ENCODE results near the gene SF3B2.
"Not testable (repeated sequence)": the region's sequence is repeated elsewhere in the genome, so short reads cannot be mapped to it uniquely, and the experiment has no call there.

Gene SF3B2

GRCh38 chr11:66017321-66017720, 34.8 kb upstream of the SF3B2 start:
- no peak for DNase-seq (ENCODE audit: low read depth)
- TF ChIP-seq, protein P1, sequence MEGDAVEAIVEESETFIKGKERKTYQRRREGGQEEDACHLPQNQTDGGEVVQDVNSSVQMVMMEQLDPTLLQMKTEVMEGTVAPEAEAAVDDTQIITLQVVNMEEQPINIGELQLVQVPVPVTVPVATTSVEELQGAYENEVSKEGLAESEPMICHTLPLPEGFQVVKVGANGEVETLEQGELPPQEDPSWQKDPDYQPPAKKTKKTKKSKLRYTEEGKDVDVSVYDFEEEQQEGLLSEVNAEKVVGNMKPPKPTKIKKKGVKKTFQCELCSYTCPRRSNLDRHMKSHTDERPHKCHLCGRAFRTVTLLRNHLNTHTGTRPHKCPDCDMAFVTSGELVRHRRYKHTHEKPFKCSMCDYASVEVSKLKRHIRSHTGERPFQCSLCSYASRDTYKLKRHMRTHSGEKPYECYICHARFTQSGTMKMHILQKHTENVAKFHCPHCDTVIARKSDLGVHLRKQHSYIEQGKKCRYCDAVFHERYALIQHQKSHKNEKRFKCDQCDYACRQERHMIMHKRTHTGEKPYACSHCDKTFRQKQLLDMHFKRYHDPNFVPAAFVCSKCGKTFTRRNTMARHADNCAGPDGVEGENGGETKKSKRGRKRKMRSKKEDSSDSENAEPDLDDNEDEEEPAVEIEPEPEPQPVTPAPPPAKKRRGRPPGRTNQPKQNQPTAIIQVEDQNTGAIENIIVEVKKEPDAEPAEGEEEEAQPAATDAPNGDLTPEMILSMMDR (IDR thresholded peaks at IDR 0.05; ENCODE audit: low read depth, low read length, missing control alignments) = no peak
- H3K4me3 ChIP-seq (ENCODE audit: low read depth, low read length) = no peak overlapping the region

DNA sequence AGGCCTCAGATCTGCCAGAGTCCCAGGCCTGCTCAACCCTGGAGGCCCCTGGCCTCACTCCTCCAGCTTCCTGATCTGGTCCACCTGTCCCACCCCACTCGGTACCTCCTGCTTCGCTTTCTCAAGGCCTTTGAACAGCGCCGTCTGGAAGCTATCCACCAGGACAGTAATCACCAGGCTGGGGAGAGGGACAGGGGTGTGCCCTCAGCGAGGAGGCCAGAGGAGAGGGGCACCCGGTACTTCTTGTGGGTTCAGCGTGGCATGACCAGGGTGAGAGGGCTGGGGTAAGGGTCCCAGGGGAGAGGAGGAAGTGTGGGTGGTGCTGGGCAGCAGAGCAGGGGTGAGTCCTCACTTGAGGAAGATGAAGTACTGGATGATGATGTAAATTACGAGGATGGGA, 32.0 kb upstream of the SF3B2 start:
- TF ChIP-seq, protein P1 (IDR thresholded peaks at IDR 0.05; ENCODE audit: low read depth, low read length, missing control alignments) = no peak
- no peak overlapping the region for H3K4me3 ChIP-seq (ENCODE audit: low read depth, low read length)
- DNase-seq (ENCODE audit: low read depth) = no peak

- DNase-seq (ENCODE audit: low read depth) = no peak
- H3K4me3 ChIP-seq (ENCODE audit: low read depth, low read length) = no peak overlapping the region
- TF ChIP-seq, protein P1 (IDR thresholded peaks at IDR 0.05; ENCODE audit: low read depth, low read length, missing control alignments) = no peak
These were observed 31.4 kb upstream of the SF3B2 start for GRCh38 chr11:66020618-66021357.

GRCh38 chr11:66022401-66023185, 29.6 kb upstream of the SF3B2 start:
- no peak overlapping the region for H3K4me3 ChIP-seq (ENCODE audit: low read depth, low read length)
- DNase-seq (ENCODE audit: low read depth) = no peak
- TF ChIP-seq, protein P1 (IDR thresholded peaks at IDR 0.05; ENCODE audit: low read depth, low read length, missing control alignments) = peak; percentile 90

DNA sequence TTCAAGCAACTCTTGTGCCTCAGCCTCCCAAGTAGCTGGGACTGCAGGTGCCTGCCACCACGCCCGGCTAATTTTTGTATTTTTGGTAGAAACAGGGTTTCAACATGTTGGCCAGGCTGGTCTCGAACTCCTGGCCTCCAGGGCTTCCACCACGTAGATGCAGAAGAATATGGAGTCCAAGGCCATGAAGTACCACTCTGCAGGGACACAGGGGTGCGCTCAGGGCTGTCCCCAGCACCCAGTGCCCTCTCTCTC, 29.1 kb upstream of the SF3B2 start:
- not testable (repeated sequence) for H3K4me3 ChIP-seq (ENCODE audit: low read depth, low read length); DNase-seq (ENCODE audit: low read depth)

GRCh38 chr11:66026017-66026529, 26.1 kb upstream of the SF3B2 start, which contains the start of gene CATSPER1:
TSS of gene CATSPER1 (minus strand) at chr11:66026479. CDS start at chr11:66026379, 100 bp downstream.
- H3K4me3 ChIP-seq (ENCODE audit: low read depth, low read length) = no peak within 1 kb of the TSS
- no peak for DNase-seq (ENCODE audit: low read depth)

More at GRCh38 chr11:66026017-66026529, 26.1 kb upstream of the SF3B2 start, which contains the start of gene CATSPER1:
- TF ChIP-seq, protein P1 (IDR thresholded peaks at IDR 0.05; ENCODE audit: low read depth, low read length, missing control alignments) = no peak
